Gastroesophageal sphincter (tissue), 3 donors: Measurements from ENCODE around the gene TNFRSF12A.

Source experiments
- CTCF ChIP-seq, 4 experiments: fragments of 200-600 bp in 2 of 4; fragments of 450-650 bp in 2 of 4; sonication (generic) in 1 of 4; IDR thresholded peaks; one replicate each; pipeline ENCODE4 v1.5.1; 2017 to 2019; ENCODE audit warnings: antibody characterized with exemption in 4 of 4, mild to moderate bottlenecking in 2 of 4, moderate library complexity in 2 of 4
- EP300 ChIP-seq: sonication (generic); formaldehyde crosslinking; IDR thresholded peaks from one replicate; pipeline ENCODE4 v1.6.1; 2017; ENCODE audit warnings: antibody characterized with exemption, mild to moderate bottlenecking
- POLR2A ChIP-seq, 2 donors: fragments of 450-650 bp; IDR thresholded peaks; one replicate each; pipeline ENCODE4 v1.6.1; 2017; ENCODE audit warnings: antibody characterized with exemption in 2 of 2, mild to moderate bottlenecking in 2 of 2, moderate library complexity in 1 of 2
- POLR2AphosphoS5 ChIP-seq: sonication (generic); formaldehyde crosslinking; IDR thresholded peaks from one replicate; pipeline ENCODE4 v1.6.1; 2017; ENCODE audit warnings: antibody characterized with exemption

- TF ChIP-seq CTCF (IDR thresholded peaks at IDR 0.05): peak in 3 of 4 experiments; percentile 29 to 59 (median 42)
- no peak for TF ChIP-seq EP300
- peak; percentile 43 for TF ChIP-seq POLR2AphosphoS5
- no peak for TF ChIP-seq POLR2A (IDR thresholded peaks at IDR 0.05)
Measured at GRCh38 chr16:3021449-3022207, 1.5 kb downstream of the TNFRSF12A start.
